HG03558 (cell line): ENCODE data around the gene HSD17B14.
"Not testable (repeated sequence)": the region's sequence is repeated elsewhere in the genome, so short reads cannot be mapped to it uniquely, and the experiment has no call there.

Experiments
- ATAC-seq: cut with Tn5 transposase; IDR thresholded peaks from one replicate; pipeline ENCODE4 v1.9.1; 2021; ENCODE audit warnings: moderate number of reproducible peaks; ENCODE audit not compliant: unreplicated experiment; ENCODE audit errors: extremely low read depth

HSD17B14 gene

GRCh38 chr19:48836089-48837017 lies at the start of gene HSD17B14:
TSS of gene HSD17B14 (minus strand) at chr19:48836491. CDS start at chr19:48836411, 80 bp downstream.
- ATAC-seq = no peak

- ATAC-seq = no peak
Observed at GRCh38 chr19:48883726-48884125, 47.4 kb upstream of the HSD17B14 start.

- no peak for ATAC-seq
Observed at GRCh38 chr19:48881741-48882657, 45.7 kb upstream of the HSD17B14 start.

- not testable (repeated sequence) for ATAC-seq
Observed at GRCh38 chr19:48879696-48880095, 43.4 kb upstream of the HSD17B14 start.

- ATAC-seq = no peak
Observed at GRCh38 chr19:48879025-48879637, 42.8 kb upstream of the HSD17B14 start.

GRCh38 chr19:48878196-48879024 lies 42.1 kb upstream of the HSD17B14 start:
- no peak for ATAC-seq

GRCh38 chr19:48877855-48878195 lies 41.5 kb upstream of the HSD17B14 start:
- no peak for ATAC-seq

GRCh38 chr19:48876043-48876981 lies 40.0 kb upstream of the HSD17B14 start:
- ATAC-seq = not testable (repeated sequence)

GRCh38 chr19:48874303-48875135 lies 38.2 kb upstream of the HSD17B14 start:
- no peak for ATAC-seq

- no peak for ATAC-seq
Observed at GRCh38 chr19:48873476-48874302, 37.4 kb upstream of the HSD17B14 start.

GRCh38 chr19:48872884-48873475 lies 36.7 kb upstream of the HSD17B14 start:
- ATAC-seq = no peak

GRCh38 chr19:48872182-48872883 lies 36.0 kb upstream of the HSD17B14 start, which contains the start of gene PPP1R15A:
TSS of gene PPP1R15A (plus strand) at chr19:48872421. CDS start at chr19:48873234, 813 bp downstream.
- no peak for ATAC-seq

GRCh38 chr19:48871471-48872181 lies 35.3 kb upstream of the HSD17B14 start:
- not testable (repeated sequence) for ATAC-seq

GRCh38 chr19:48870048-48870447 lies 33.8 kb upstream of the HSD17B14 start:
- no peak for ATAC-seq
